Thyroid gland (tissue), 4 donors: ENCODE data around the gene CRYGB. TPM values are rescaled to one million over a fixed set of nuclear protein-coding genes. Genes with fewer than 3 reads are reported as not detected.
A peak's percentile ranks its signal among the peaks of the same experiment; 100 is the strongest.

Experiments
- DNase-seq, 2 donors: peaks; one replicate each; pipeline ENCODE4 v3.0.0-alpha.2; 2019
- H3K27ac ChIP-seq, 3 donors: fragments of 200-600 bp; sonication (generic); 1 replicate in 2 of 3; 2 replicates in 1 of 3; pipeline ENCODE4 v1.5.1; 2016 to 2019; ENCODE audit warnings: mild to moderate bottlenecking in 1 of 3, moderate library complexity in 1 of 3
- H3K27me3 ChIP-seq: fragments of 200-600 bp; sonication (generic); one replicate; pipeline ENCODE4 v1.5.1; 2019
- H3K36me3 ChIP-seq, 2 donors: fragments of 200-600 bp; sonication (generic); one replicate each; pipeline ENCODE4 v1.5.1; 2016 to 2019
- H3K4me1 ChIP-seq, 2 donors: fragments of 200-600 bp; sonication (generic); one replicate each; pipeline ENCODE4 v1.5.1; 2017 to 2019
- H3K4me3 ChIP-seq, 3 donors: fragments of 200-600 bp; sonication (generic); replicated peaks in 1 of 3; 1 replicate in 2 of 3; 2 replicates in 1 of 3; pipeline ENCODE4 v1.5.1; 2016; ENCODE audit warnings: mild to moderate bottlenecking in 1 of 3
- H3K9me3 ChIP-seq: fragments of 200-600 bp; sonication (generic); one replicate; pipeline ENCODE4 v1.5.1; 2017
- CTCF ChIP-seq, 6 experiments: fragments of 200-600 bp in 3 of 6; fragments of 450-650 bp in 3 of 6; sonication (generic) in 3 of 6; IDR thresholded peaks; one replicate each; pipeline ENCODE4 v1.5.1; 2016 to 2019; ENCODE audit warnings: antibody characterized with exemption in 6 of 6, mild to moderate bottlenecking in 2 of 6, inconsistent platforms in 1 of 6, moderate library complexity in 1 of 6
- POLR2A ChIP-seq, 2 donors: fragments of 450-650 bp; IDR thresholded peaks; one replicate each; pipeline ENCODE4 v1.6.1; 2017; ENCODE audit warnings: antibody characterized with exemption in 2 of 2, mild to moderate bottlenecking in 2 of 2, moderate library complexity in 1 of 2
- WGBS, 2 donors: methylation state at CpG; one replicate each; pipeline ENCODE4 v1.1.5; 2017; 5-methylcytosine and 5-hydroxymethylcytosine counted together
- intact Hi-C: fragments of 100-400 bp; cut with DNase I; formaldehyde crosslinking; loops from one replicate; pipeline ENCODE4 v1.15.1; 2023
- total RNA-seq, 4 donors: library from RNA; depleted of rRNA; stranded (reverse); fragments of >200 nt; gene quantifications; one replicate each; pipeline ENCODE4 v1.2.3, GENCODE V29; 2016

CRYGB gene
- total RNA-seq, 4 donors from 2014 or later: not detected

DNA sequence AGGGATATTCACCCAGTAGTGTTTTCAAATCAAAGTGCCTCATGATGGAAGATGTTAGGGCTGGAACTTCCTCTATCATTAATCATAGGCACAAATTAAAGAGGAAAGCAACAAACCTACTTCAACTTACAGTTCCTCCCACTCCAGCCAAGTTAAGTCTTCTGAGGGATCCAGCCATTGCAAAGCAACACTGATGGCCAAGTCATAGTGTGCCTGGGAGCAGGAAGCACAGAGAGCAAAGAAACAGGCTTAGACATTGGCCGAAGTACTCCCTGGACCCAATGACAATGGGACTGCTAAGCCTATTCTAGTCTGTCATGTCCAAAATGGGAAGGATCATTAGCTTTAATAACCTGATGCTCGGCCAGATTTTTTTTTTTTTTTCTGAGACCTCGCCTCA lies 36.9 kb upstream of the CRYGB start:
- H3K36me3 ChIP-seq: no peaks in the 10 kb centered on the region
- no peak overlapping the region for H3K4me3 ChIP-seq
- DNase-seq: no peak
- H3K9me3 ChIP-seq: no peaks in the 10 kb centered on the region
- intact Hi-C loops: no loop called here
- H3K27ac ChIP-seq: no peak overlapping the region
- no peak for TF ChIP-seq CTCF (IDR thresholded peaks at IDR 0.05)
- no peak for TF ChIP-seq POLR2A (IDR thresholded peaks at IDR 0.05)
- no peaks in the 10 kb centered on the region for H3K27me3 ChIP-seq
- WGBS, 2 donors: 76 to 82% methylated on average over 3 of the region's 3 CpGs
- no peaks in the 10 kb centered on the region for H3K4me1 ChIP-seq

GRCh38 chr2:208179028-208179609 lies 33.2 kb upstream of the CRYGB start:
- WGBS, 2 donors: 57 to 59% methylated on average over 4 of the region's 4 CpGs
- H3K9me3 ChIP-seq: no peaks in the 10 kb centered on the region
- no peak for TF ChIP-seq POLR2A (IDR thresholded peaks at IDR 0.05)
- TF ChIP-seq CTCF (IDR thresholded peaks at IDR 0.05): no peak
- H3K27ac ChIP-seq: no peak overlapping the region
- H3K27me3 ChIP-seq: no peaks in the 10 kb centered on the region
- DNase-seq: no peak
- no peak overlapping the region for H3K4me3 ChIP-seq
- intact Hi-C loops: no loop called here
- peaks cover 0 to 4% of the 10 kb centered on the region in 2 donors for H3K4me1 ChIP-seq
- no peaks in the 10 kb centered on the region for H3K36me3 ChIP-seq

DNA sequence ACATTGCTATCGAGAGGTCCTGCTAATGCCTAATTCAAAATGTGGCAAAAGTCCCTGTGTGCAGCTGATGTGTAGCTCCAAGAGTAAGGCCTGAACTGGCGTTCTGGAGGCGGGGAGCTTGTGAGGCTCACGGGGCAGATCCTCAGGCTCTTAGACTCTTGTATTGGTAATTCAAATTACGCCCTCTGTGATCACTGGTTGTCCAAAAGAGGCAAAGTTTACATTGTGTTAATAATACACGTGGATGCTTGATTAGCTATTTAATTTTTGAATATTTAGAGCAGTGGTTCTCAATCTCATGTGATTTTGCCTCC lies 29.8 kb upstream of the CRYGB start:
- H3K27me3 ChIP-seq: no peaks in the 10 kb centered on the region
- DNase-seq: no peak
- 70% methylated on average over 6 of the region's 6 CpGs for WGBS, 2 donors
- H3K27ac ChIP-seq: no peak overlapping the region
- H3K36me3 ChIP-seq: no peaks in the 10 kb centered on the region
- no peak overlapping the region for H3K4me3 ChIP-seq
- TF ChIP-seq POLR2A (IDR thresholded peaks at IDR 0.05) (no peak), CTCF (IDR thresholded peaks at IDR 0.05) (no peak)
- H3K4me1 ChIP-seq: peaks cover 0 to 4% of the 10 kb centered on the region in 2 donors
- intact Hi-C loops: no loop called here
- no peaks in the 10 kb centered on the region for H3K9me3 ChIP-seq

DNA sequence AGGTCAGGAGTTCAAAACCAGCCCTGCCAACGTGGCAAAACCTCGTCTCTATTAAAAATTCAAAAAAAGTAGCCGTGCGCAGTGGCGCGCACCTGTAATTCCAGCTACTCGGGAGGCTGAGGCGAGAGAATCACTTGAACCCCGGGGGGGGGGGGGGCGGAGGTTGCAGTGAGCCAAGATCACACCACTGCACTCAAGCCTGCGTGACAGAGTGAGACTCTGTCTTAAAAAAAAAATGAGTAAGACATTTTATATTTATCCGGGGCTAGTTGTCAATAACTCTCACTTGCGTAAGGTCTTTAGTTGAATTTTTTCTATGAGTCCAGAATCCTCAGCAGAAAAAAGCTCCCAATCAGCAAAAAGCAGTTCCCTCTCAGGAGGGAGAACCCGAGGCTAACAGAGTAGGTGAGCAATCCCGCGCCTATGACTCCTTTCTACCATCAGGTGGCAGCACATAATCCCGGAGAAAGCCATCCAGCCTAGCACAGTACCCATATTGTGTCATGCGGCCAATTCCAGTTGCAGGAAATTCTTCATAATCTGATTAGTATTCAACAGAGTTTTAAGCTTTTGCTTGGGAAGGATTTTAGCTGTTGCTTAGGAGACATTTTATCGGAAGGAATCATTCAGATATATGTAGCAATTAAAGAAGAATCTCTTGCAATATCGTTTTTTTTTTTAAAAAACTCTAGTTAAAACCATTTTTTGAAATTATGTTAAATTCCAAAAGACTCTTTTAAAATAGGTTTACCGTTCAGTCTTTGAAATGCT lies 29.3 kb upstream of the CRYGB start:
- H3K4me3 ChIP-seq: no peak overlapping the region
- DNase-seq: peak; percentile 69 to 71
- no peaks in the 10 kb centered on the region for H3K9me3 ChIP-seq
- no peaks in the 10 kb centered on the region for H3K36me3 ChIP-seq
- intact Hi-C loops: no loop called here
- TF ChIP-seq CTCF (IDR thresholded peaks at IDR 0.05): peak; percentile 46 to 89 (median 64)
- TF ChIP-seq POLR2A (IDR thresholded peaks at IDR 0.05): no peak
- H3K27ac ChIP-seq: no peak overlapping the region
- no peaks in the 10 kb centered on the region for H3K27me3 ChIP-seq
- peaks cover 0 to 4% of the 10 kb centered on the region in 2 donors for H3K4me1 ChIP-seq
- 37 to 47% methylated on average over 21 of the region's 21 CpGs for WGBS, 2 donors

GRCh38 chr2:208174144-208174543 lies 28.2 kb upstream of the CRYGB start:
- TF ChIP-seq CTCF (IDR thresholded peaks at IDR 0.05): no peak
- no peak for TF ChIP-seq POLR2A (IDR thresholded peaks at IDR 0.05)
- intact Hi-C loops: no loop called here
- no peak overlapping the region for H3K27ac ChIP-seq

More at GRCh38 chr2:208174144-208174543, 28.2 kb upstream of the CRYGB start:
- Histone ChIP-seq H3K9me3 (no peaks in the 10 kb centered on the region), H3K36me3 (no peaks in the 10 kb centered on the region), H3K4me3 (no peak overlapping the region), H3K4me1 (peaks cover 0 to 4% of the 10 kb centered on the region in 2 donors), H3K27me3 (no peaks in the 10 kb centered on the region)
- 88 to 89% methylated on average over 9 of the region's 9 CpGs for WGBS, 2 donors
- no peak for DNase-seq
